Measurements from ENCODE around the gene PRKAG2. TPM values are rescaled to one million over a fixed set of nuclear protein-coding genes. Genes with fewer than 3 reads are reported as not detected.
A peak's percentile ranks its signal among the peaks of the same experiment; 100 is the strongest.
"Not testable (repeated sequence)": the region's sequence is repeated elsewhere in the genome, so short reads cannot be mapped to it uniquely, and the experiment has no call there.

Gene PRKAG2
- total and polyA plus RNA-seq, 2 of the 13 experiments (the other 11 are each of a cell fraction or from before 2014, with no cell fraction given): 0.90 to 1.3 TPM

DNA sequence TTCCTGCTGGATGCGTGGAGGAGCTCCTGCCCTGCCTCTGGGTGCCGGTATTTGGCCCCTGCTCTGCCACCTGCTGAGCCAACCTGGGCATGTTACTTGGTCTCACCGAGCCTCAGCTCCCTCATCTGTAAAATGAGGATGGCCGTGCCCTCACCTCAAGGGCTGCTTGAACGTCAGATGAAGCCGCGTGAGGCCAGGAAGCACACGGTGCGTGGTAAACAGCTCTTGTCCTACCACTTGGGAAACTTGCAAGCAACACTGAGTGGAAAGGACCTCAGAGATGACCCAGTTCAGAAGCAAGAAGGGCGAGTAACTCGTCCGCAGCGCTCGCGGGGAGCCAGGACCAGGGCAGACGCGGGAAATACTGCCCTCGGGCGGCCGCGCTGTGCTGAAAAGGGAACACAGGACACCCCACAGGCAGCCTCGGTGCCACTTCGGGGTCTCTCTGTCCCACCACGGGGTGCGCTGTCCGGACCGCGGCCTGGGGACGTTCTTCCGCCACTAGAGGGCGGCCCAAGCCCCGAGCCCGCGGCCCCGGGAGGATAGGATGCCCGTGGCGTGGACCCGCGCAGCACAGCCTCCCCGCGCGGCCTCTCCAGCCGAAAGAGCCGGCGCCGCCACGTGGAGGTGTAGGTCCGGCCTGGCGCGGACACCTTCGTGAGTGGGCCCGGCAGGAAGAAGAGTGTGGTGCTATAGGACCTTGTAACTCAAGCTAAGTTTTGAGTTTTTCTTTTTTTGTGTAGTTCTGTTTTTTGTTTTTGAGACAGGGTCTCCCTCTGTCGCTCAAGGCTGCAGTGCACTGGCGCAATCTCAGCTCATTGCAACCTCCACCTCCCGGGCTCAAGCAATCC, 94.1 kb downstream of the PRKAG2 start (continued):
- TF ChIP-seq, protein P1, sequence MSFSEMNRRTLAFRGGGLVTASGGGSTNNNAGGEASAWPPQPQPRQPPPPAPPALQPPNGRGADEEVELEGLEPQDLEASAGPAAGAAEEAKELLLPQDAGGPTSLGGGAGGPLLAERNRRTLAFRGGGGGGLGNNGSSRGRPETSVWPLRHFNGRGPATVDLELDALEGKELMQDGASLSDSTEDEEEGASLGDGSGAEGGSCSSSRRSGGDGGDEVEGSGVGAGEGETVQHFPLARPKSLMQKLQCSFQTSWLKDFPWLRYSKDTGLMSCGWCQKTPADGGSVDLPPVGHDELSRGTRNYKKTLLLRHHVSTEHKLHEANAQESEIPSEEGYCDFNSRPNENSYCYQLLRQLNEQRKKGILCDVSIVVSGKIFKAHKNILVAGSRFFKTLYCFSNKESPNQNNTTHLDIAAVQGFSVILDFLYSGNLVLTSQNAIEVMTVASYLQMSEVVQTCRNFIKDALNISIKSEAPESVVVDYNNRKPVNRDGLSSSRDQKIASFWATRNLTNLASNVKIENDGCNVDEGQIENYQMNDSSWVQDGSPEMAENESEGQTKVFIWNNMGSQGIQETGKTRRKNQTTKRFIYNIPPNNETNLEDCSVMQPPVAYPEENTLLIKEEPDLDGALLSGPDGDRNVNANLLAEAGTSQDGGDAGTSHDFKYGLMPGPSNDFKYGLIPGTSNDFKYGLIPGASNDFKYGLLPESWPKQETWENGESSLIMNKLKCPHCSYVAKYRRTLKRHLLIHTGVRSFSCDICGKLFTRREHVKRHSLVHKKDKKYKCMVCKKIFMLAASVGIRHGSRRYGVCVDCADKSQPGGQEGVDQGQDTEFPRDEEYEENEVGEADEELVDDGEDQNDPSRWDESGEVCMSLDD (CRISPR knock-in tag; IDR thresholded peaks at IDR 0.05; ENCODE audit: borderline replicate concordance): peak; percentile 85; the same call in 1 of the 2 replicates
- TF ChIP-seq, protein P2, sequence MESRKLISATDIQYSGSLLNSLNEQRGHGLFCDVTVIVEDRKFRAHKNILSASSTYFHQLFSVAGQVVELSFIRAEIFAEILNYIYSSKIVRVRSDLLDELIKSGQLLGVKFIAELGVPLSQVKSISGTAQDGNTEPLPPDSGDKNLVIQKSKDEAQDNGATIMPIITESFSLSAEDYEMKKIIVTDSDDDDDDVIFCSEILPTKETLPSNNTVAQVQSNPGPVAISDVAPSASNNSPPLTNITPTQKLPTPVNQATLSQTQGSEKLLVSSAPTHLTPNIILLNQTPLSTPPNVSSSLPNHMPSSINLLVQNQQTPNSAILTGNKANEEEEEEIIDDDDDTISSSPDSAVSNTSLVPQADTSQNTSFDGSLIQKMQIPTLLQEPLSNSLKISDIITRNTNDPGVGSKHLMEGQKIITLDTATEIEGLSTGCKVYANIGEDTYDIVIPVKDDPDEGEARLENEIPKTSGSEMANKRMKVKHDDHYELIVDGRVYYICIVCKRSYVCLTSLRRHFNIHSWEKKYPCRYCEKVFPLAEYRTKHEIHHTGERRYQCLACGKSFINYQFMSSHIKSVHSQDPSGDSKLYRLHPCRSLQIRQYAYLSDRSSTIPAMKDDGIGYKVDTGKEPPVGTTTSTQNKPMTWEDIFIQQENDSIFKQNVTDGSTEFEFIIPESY (CRISPR knock-in tag; IDR thresholded peaks at IDR 0.05): peak; percentile 73
- TF ChIP-seq THAP8 (CRISPR knock-in tag; IDR thresholded peaks at IDR 0.05; ENCODE audit: borderline replicate concordance): no peak

DNA sequence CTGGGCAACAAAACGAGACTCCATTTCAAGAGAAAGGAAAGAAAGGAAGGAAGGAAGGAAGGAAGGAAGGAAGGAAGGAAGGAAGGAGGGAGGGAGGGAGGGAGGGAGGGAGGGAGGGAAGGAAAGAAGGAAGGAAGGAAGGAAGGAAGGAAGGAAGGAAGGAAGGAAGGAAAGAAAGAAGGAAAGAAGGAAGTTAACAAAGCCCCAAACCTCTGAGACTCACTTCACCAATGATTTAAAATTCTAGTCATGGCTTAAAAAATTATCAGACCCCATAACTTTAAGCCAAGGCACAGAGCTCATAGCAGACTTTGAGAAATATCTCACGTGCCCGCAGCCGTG, 94.7 kb downstream of the PRKAG2 start:
- FAIRE-seq; H3K27ac ChIP-seq (ENCODE audit: extremely low read length, insufficient read depth, low read length); H3K9me3 ChIP-seq (ENCODE audit: low read length); H3K4me1 ChIP-seq (ENCODE audit: insufficient read depth, low read length); H2AFZ ChIP-seq (ENCODE audit: low read length); ATAC-seq; intact Hi-C loops (cut with micrococcal nuclease; ENCODE audit: unreplicated experiment); H3K4me2 ChIP-seq (ENCODE audit: low read depth, low read length); H4K20me1 ChIP-seq (ENCODE audit: insufficient read depth, low read length); POLR2A ChIA-PET; BruUV-seq (replicated peaks); H3K4me3 ChIP-seq (replicated peaks in 1 of 3; ENCODE audit: insufficient read depth in 1 of 3, low read depth in 2 of 3, low read length in 3 of 3); DNase-seq (ENCODE audit: low spot score); H3K36me3 ChIP-seq (replicated peaks in 1 of 2; ENCODE audit: control insufficient read depth in 1 of 2, insufficient read depth in 2 of 2, low read length in 2 of 2); H3K79me2 ChIP-seq (ENCODE audit: insufficient read depth, low read length); H3K9ac ChIP-seq (ENCODE audit: insufficient read depth, low read depth, low read length): not testable (repeated sequence)
- WGBS (ENCODE audit: low lambda C conversion rate): 47% methylated on average over 1 of the region's 4 CpGs
- CTCF ChIA-PET (ENCODE audit: low intra/inter-chr PET ratio, low total read pairs): interaction anchor here (1.4 kb wide), 1 partner anchor 151 kb away, joined by 8 read pairs; no protein-coding TSS in a partner anchor
- in situ Hi-C loops (cut with HindIII; ENCODE audit: extremely low pct_ligation_motif_present, low pct_unique_long_range_greater_than_20kb): loop anchor here (10.0 kb wide), 1 partner anchor 153 kb away; no protein-coding TSS in a partner anchor
- H3K27me3 ChIP-seq (ENCODE audit: control insufficient read depth in 1 of 2, insufficient read depth in 2 of 2, low read length in 2 of 2): peaks cover 7 to 16% of the 10 kb centered on the region in 2 experiments; a peak in 4 of 5 replicates
